K562 (cell line): ENCODE measurements around the gene EVA1A. TPM values are rescaled to one million over a fixed set of nuclear protein-coding genes. Genes with fewer than 3 reads are reported as not detected.

Source experiments
- CBX8 ChIP-seq: fragments of 200-600 bp; sonication (generic); IDR thresholded peaks from 2 replicates; pipeline ENCODE4 v1.6.1; 2012; ENCODE audit warnings: borderline replicate concordance, mixed run types, low read depth, mild to moderate bottlenecking, moderate library complexity, mixed read lengths, low read length, control low read depth, inconsistent platforms; ENCODE audit not compliant: poor library complexity, severe bottlenecking; ENCODE audit errors: extremely low read depth
- CTCFL ChIP-seq: IDR thresholded peaks from 2 replicates; pipeline ENCODE4 v1.6.1; 2011; ENCODE audit warnings: borderline replicate concordance, low read depth, mild to moderate bottlenecking, moderate library complexity, low read length; ENCODE audit not compliant: insufficient read depth, poor library complexity, severe bottlenecking
- JUND ChIP-seq, 2 experiments: IDR thresholded peaks; 2 replicates in 1 of 2; 3 replicates in 1 of 2; pipeline ENCODE4 v1.6.1; 2011; ENCODE audit warnings: borderline replicate concordance in 2 of 2, low read depth in 2 of 2, low read length in 2 of 2, improper control_type of control experiment in 1 of 2, missing biosample characterization in 1 of 2, missing genetic modification characterization in 1 of 2, missing genetic modification reagents in 1 of 2
- KLF1 ChIP-seq: fragments of 450-650 bp; IDR thresholded peaks from 2 replicates; pipeline ENCODE4 v1.6.1; 2016; ENCODE audit warnings: missing genetic modification characterization, missing compliant biosample characterization
- RNF219 ChIP-seq: fragments of 250-450 bp; sonication (Bioruptor Pico); IDR thresholded peaks from 2 replicates; pipeline ENCODE4 v1.5.0; 2022; ENCODE audit warnings: mild to moderate bottlenecking
- ZNF584 ChIP-seq: fragments of 200-800 bp; sonication (Bioruptor generic); IDR thresholded peaks from 2 replicates; pipeline ENCODE4 v1.6.1; 2016; ENCODE audit warnings: low read depth, mild to moderate bottlenecking, missing genetic modification characterization, missing compliant biosample characterization
- ZNF699 ChIP-seq: fragments of 250-450 bp; sonication (Bioruptor Pico); IDR thresholded peaks from 2 replicates; pipeline ENCODE4 v1.8.0; 2021; ENCODE audit warnings: mild to moderate bottlenecking, moderate library complexity; ENCODE audit not compliant: insufficient replicate concordance
- ZNF778 ChIP-seq: fragments of 450-650 bp; formaldehyde crosslinking; IDR thresholded peaks from 2 replicates; pipeline ENCODE4 v1.4.0; 2020; ENCODE audit warnings: mild to moderate bottlenecking, moderate library complexity
- polyA plus RNA-seq, 8 experiments: library from polyadenylated mRNA; depleted of rRNA in 4 of 8; stranded (reverse) in 5 of 8; unstranded in 3 of 8; fragments of >200 nt; fragmentation: Nextera tagmentation in 2 of 8; fragmentation: Illumina TruSeq in 1 of 8; extraction: Ambion mirVana in 2 of 8; extraction: Trizol in 1 of 8; gene quantifications; 2 replicates each; pipeline versions ENCODE4 v1.2.1 to v1.2.3, GENCODE V29; 2011 to 2014; ENCODE audit warnings: inconsistent platforms in 1 of 8, missing spikeins in 1 of 8
- total RNA-seq, 7 experiments: library from RNA; depleted of rRNA in 6 of 7; stranded (reverse); fragments of >200 nt in 6 of 7; fragmentation: Illumina TruSeq in 2 of 7; extraction: Trizol in 2 of 7; gene quantifications; 2 replicates each; pipeline versions ENCODE4 v1.2.1 to v1.2.3, GENCODE V29; 2011 to 2021; ENCODE audit warnings: low replicate concordance in 1 of 7

Gene EVA1A
- total and polyA plus RNA-seq, 9 of the 15 experiments (the other 6 are each of a cell fraction or from before 2014, with no cell fraction given): not detected

- TF ChIP-seq CBX8 (no peak), KLF1 (no peak), JUND (IDR thresholded peaks at IDR 0.05; ENCODE audit: borderline replicate concordance, low read depth, low read length) (no peak), JUND (tag; IDR thresholded peaks at IDR 0.05; ENCODE audit: borderline replicate concordance, low read depth, low read length) (no peak), ZNF699 (CRISPR knock-in tag) (no peak), CTCFL (no peak), ZNF584 (CRISPR knock-in tag) (no peak), ZNF778 (CRISPR knock-in tag) (no peak), RNF219 (no peak)
- TF ChIP-seq, all 486 proteins: peak for 0
Measured at GRCh38 chr2:75605770-75606529, 45.2 kb upstream of the EVA1A start (continued).
